ENCODE measurements around the gene SYNM. TPM values are rescaled to one million over a fixed set of nuclear protein-coding genes. Genes with fewer than 3 reads are reported as not detected.
A peak's percentile ranks its signal among the peaks of the same experiment; 100 is the strongest.

Gene SYNM
- total RNA-seq, 2 donors from 2014 or later: 2.3 to 12.5 TPM

DNA sequence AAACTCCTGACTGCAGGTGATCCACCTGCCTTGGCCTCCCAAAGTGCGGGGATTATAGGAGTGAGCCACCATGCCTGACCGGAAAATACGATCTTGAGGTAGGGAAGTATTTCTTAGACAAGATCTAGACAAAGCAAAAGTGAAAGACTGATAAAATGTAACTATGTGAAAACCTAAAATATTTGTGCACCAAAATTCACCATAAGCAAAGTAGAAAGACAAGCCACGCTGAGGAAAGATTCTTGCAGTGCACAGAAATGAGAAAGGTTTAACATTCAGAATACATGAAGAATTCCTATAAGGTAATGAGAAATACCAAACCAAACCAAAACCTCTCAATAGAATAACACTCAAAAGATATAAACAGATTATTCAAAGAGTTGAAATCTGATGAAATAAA lies 35.7 kb downstream of the SYNM start:
- H3K9me3 ChIP-seq (ENCODE audit: control insufficient read depth, low read length): no peaks in the 10 kb centered on the region

DNA sequence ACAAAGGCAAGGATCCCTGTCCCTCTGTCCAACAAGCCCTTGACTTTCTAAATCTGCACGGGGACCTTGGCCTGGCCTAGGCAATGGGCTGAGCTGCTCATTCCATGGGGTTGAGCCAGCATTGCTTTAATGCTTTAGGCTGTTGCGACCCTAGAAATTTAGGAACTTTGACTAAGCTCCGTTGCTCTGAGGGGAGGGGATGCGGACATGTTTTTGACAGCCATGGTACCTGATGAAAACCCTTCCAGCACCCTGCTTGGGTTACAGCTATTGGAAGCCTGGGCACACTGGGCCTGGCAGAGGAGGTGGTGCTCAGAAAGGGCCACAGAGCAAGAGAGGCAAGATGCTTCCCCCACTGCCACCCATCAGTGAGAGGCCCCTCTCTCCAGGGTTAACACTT lies 37.1 kb downstream of the SYNM start:
- Histone ChIP-seq H3K36me3 (ENCODE audit: control insufficient read depth, insufficient read depth, low read length) (peaks cover 2% of the 10 kb centered on the region), H3K27me3 (ENCODE audit: control insufficient read depth, insufficient read depth, low read length, poor library complexity, severe bottlenecking) (no peaks in the 10 kb centered on the region), H3K4me1 (ENCODE audit: control insufficient read depth, insufficient read depth, low read length) (peaks cover 27% of the 10 kb centered on the region), H3K9ac (ENCODE audit: extremely low read depth, low read length, poor library complexity, severe bottlenecking) (no peak overlapping the region), H3K4me3 (ENCODE audit: low read length) (no peak overlapping the region), H3K27ac (ENCODE audit: low read depth, low read length) (no peak overlapping the region), H3K9me3 (ENCODE audit: control insufficient read depth, low read length) (no peaks in the 10 kb centered on the region)
- 94% methylated on average over 4 of the region's 4 CpGs for WGBS, 2 experiments (ENCODE audit: insufficient coverage in 1 of 2, insufficient read length in 1 of 2)
- Mint-ChIP-seq H3K9me3 (no peaks in the 10 kb centered on the region), H3K36me3 (ENCODE audit: low read depth) (peaks cover 25% of the 10 kb centered on the region), H3K4me3 (no peak overlapping the region), H3K27me3 (ENCODE audit: insufficient read depth) (no peaks in the 10 kb centered on the region), H3K27ac (peak overlapping the region; percentile 92), H3K4me1 (peaks cover 59% of the 10 kb centered on the region)
- DNase-seq: peak; percentile 59
- TF ChIP-seq, protein P1, sequence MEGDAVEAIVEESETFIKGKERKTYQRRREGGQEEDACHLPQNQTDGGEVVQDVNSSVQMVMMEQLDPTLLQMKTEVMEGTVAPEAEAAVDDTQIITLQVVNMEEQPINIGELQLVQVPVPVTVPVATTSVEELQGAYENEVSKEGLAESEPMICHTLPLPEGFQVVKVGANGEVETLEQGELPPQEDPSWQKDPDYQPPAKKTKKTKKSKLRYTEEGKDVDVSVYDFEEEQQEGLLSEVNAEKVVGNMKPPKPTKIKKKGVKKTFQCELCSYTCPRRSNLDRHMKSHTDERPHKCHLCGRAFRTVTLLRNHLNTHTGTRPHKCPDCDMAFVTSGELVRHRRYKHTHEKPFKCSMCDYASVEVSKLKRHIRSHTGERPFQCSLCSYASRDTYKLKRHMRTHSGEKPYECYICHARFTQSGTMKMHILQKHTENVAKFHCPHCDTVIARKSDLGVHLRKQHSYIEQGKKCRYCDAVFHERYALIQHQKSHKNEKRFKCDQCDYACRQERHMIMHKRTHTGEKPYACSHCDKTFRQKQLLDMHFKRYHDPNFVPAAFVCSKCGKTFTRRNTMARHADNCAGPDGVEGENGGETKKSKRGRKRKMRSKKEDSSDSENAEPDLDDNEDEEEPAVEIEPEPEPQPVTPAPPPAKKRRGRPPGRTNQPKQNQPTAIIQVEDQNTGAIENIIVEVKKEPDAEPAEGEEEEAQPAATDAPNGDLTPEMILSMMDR (conservative IDR thresholded peaks at IDR 0.05): no peak

More for the DNA sequence above, 35.7 kb downstream of the SYNM start:
- H3K4me3 Mint-ChIP-seq: no peak overlapping the region
- no peak overlapping the region for H3K27ac Mint-ChIP-seq
- H3K9ac ChIP-seq (ENCODE audit: extremely low read depth, low read length, poor library complexity, severe bottlenecking): no peak overlapping the region
- peak; percentile 2 for DNase-seq
- TF ChIP-seq, protein P1 (conservative IDR thresholded peaks at IDR 0.05): no peak
- H3K4me1 ChIP-seq (ENCODE audit: control insufficient read depth, insufficient read depth, low read length): peaks cover 27% of the 10 kb centered on the region
- no peak overlapping the region for H3K27ac ChIP-seq (ENCODE audit: low read depth, low read length)
- no peaks in the 10 kb centered on the region for H3K27me3 ChIP-seq (ENCODE audit: control insufficient read depth, insufficient read depth, low read length, poor library complexity, severe bottlenecking)
- H3K36me3 Mint-ChIP-seq (ENCODE audit: low read depth): peaks cover 30% of the 10 kb centered on the region
- no peak overlapping the region for H3K4me3 ChIP-seq (ENCODE audit: low read length)
- WGBS, 2 experiments (ENCODE audit: insufficient coverage in 1 of 2, insufficient read length in 1 of 2): 90 to 98% methylated on average over 3 to 4 of the region's 4 CpGs
- peaks cover 9% of the 10 kb centered on the region for H3K36me3 ChIP-seq (ENCODE audit: control insufficient read depth, insufficient read depth, low read length)
- H3K4me1 Mint-ChIP-seq: peaks cover 51% of the 10 kb centered on the region
- H3K27me3 Mint-ChIP-seq (ENCODE audit: insufficient read depth): no peaks in the 10 kb centered on the region
- no peaks in the 10 kb centered on the region for H3K9me3 Mint-ChIP-seq

DNA sequence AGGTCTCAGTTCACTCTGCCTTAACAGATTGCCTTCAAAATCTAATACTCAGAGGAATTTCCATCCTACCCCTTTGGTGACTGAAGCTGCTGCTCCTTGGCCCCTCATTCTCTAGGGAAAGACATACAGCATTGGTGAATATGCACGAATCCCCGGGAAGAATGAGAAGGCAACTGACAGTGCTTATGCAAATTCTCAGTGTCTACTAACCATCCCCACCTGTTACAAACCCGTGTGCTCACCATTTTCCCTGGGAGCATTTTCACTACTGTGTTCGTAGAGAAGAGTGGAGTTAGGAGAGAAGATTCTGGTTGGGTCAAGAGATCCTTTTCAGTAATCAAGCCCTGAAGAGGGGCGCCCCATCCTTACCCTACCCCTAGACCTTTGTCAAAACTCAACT lies 37.7 kb downstream of the SYNM start:
- peaks cover 21% of the 10 kb centered on the region for H3K36me3 Mint-ChIP-seq (ENCODE audit: low read depth)
- H3K4me3 Mint-ChIP-seq: peak overlapping the region; percentile 8
- peak overlapping the region; percentile 46 for H3K4me3 ChIP-seq (ENCODE audit: low read length)
- H3K27me3 ChIP-seq (ENCODE audit: control insufficient read depth, insufficient read depth, low read length, poor library complexity, severe bottlenecking): no peaks in the 10 kb centered on the region
- peaks cover 2% of the 10 kb centered on the region for H3K36me3 ChIP-seq (ENCODE audit: control insufficient read depth, insufficient read depth, low read length)
- peaks cover 59% of the 10 kb centered on the region for H3K4me1 Mint-ChIP-seq
- TF ChIP-seq, protein P1 (conservative IDR thresholded peaks at IDR 0.05): no peak
- no peaks in the 10 kb centered on the region for H3K9me3 Mint-ChIP-seq
- no peak overlapping the region for H3K9ac ChIP-seq (ENCODE audit: extremely low read depth, low read length, poor library complexity, severe bottlenecking)
- peak; percentile 63 for DNase-seq
- H3K27ac Mint-ChIP-seq: peak overlapping the region; percentile 92
- H3K4me1 ChIP-seq (ENCODE audit: control insufficient read depth, insufficient read depth, low read length): peaks cover 27% of the 10 kb centered on the region
- no peaks in the 10 kb centered on the region for H3K27me3 Mint-ChIP-seq (ENCODE audit: insufficient read depth)
- no peaks in the 10 kb centered on the region for H3K9me3 ChIP-seq (ENCODE audit: control insufficient read depth, low read length)
- whole genome bisulfite sequencing, 2 experiments (ENCODE audit: insufficient coverage in 1 of 2, insufficient read length in 1 of 2): 22% methylated on average over 2 of the region's 5 CpGs; no CpG with 5 or more reads in 1 of the 2 experiments
- no peak overlapping the region for H3K27ac ChIP-seq (ENCODE audit: low read depth, low read length)

Measured in endodermal cell (in vitro differentiated cells).